ENCODE measurements around the gene BCKDHA. TPM values are rescaled to one million over a fixed set of nuclear protein-coding genes. Genes with fewer than 3 reads are reported as not detected.

BCKDHA gene
- 34.9 and 45.9 TPM in 2 replicates for total RNA-seq (2014; rRNA removed; shearing (Covaris generic))

- peak; percentile 100 for DNase-seq (ENCODE audit: low spot score)
These were observed at the start of gene BCKDHA, which contains the start of gene EXOSC5 for GRCh38 chr19:41397086-41398049. TSS of gene BCKDHA (plus strand) at chr19:41397818. CDS start at chr19:41397828, 10 bp downstream. TSS of gene EXOSC5 (minus strand) at chr19:41397359. CDS start at chr19:41397328, 31 bp downstream.

- DNase-seq (ENCODE audit: low spot score): no peak
These were observed 46.8 kb upstream of the BCKDHA start for GRCh38 chr19:41350735-41351338.

GRCh38 chr19:41351339-41352245 is 46.0 kb upstream of the BCKDHA start:
- peak; percentile 56 for DNase-seq (ENCODE audit: low spot score)

- no peak for DNase-seq (ENCODE audit: low spot score)
These were observed 45.4 kb upstream of the BCKDHA start for GRCh38 chr19:41352279-41352608.

GRCh38 chr19:41352609-41353465 is 44.8 kb upstream of the BCKDHA start:
- DNase-seq (ENCODE audit: low spot score): peak; percentile 37

- peak; percentile 82 for DNase-seq (ENCODE audit: low spot score)
These were observed 43.9 kb upstream of the BCKDHA start, which contains the start of gene TGFB1 for GRCh38 chr19:41353466-41354342. TSS of gene TGFB1 (minus strand) at chr19:41353922. CDS start at chr19:41353044, 878 bp downstream.

GRCh38 chr19:41354343-41354953 is 43.2 kb upstream of the BCKDHA start:
- no peak for DNase-seq (ENCODE audit: low spot score)

GRCh38 chr19:41355035-41355434 is 42.6 kb upstream of the BCKDHA start:
- no peak for DNase-seq (ENCODE audit: low spot score)

- DNase-seq (ENCODE audit: low spot score): no peak
These were observed 41.8 kb upstream of the BCKDHA start for GRCh38 chr19:41355802-41356201.

- DNase-seq (ENCODE audit: low spot score): no peak
These were observed 40.5 kb upstream of the BCKDHA start for GRCh38 chr19:41356984-41357739.

- DNase-seq (ENCODE audit: low spot score): no peak
These were observed 39.9 kb upstream of the BCKDHA start for GRCh38 chr19:41357746-41358145.

GRCh38 chr19:41359741-41360140 is 37.9 kb upstream of the BCKDHA start:
- no peak for DNase-seq (ENCODE audit: low spot score)

GRCh38 chr19:41362143-41362847 is 35.3 kb upstream of the BCKDHA start:
- no peak for DNase-seq (ENCODE audit: low spot score)

GRCh38 chr19:41363371-41363752 is 34.3 kb upstream of the BCKDHA start:
- no peak for DNase-seq (ENCODE audit: low spot score)

- peak; percentile 99 for DNase-seq (ENCODE audit: low spot score)
These were observed 33.7 kb upstream of the BCKDHA start, which contains the start of gene B9D2 for GRCh38 chr19:41363753-41364523. TSS of gene B9D2 (minus strand) at chr19:41364149. CDS start at chr19:41363519, 630 bp downstream.

- no peak for DNase-seq (ENCODE audit: low spot score)
These were observed 32.9 kb upstream of the BCKDHA start for GRCh38 chr19:41364524-41365391.

Measured in A172 (cell line).